Liver (tissue), 3 donors: Measurements from ENCODE around the gene CELF4.

ENCODE experiments used
- EGR1 ChIP-seq, 2 donors: IDR thresholded peaks; 2 replicates each; pipeline ENCODE4 v1.6.1; 2016 to 2018; ENCODE audit warnings: antibody characterized with exemption in 2 of 2, low read depth in 2 of 2
- SP1 ChIP-seq: IDR thresholded peaks from 2 replicates; pipeline ENCODE4 v1.6.1; 2018; ENCODE audit warnings: antibody characterized with exemption, mild to moderate bottlenecking
- TF ChIP-seq, protein P1 (sequence below): fragments of 150-350 bp; IDR thresholded peaks from 2 replicates; pipeline ENCODE4 v1.5.1; 2017; ENCODE audit warnings: improper control_type of control experiment, low read depth, low read length; ENCODE audit not compliant: missing input control
- donor health status: healthy.
- donor health status: healthy.

DNA sequence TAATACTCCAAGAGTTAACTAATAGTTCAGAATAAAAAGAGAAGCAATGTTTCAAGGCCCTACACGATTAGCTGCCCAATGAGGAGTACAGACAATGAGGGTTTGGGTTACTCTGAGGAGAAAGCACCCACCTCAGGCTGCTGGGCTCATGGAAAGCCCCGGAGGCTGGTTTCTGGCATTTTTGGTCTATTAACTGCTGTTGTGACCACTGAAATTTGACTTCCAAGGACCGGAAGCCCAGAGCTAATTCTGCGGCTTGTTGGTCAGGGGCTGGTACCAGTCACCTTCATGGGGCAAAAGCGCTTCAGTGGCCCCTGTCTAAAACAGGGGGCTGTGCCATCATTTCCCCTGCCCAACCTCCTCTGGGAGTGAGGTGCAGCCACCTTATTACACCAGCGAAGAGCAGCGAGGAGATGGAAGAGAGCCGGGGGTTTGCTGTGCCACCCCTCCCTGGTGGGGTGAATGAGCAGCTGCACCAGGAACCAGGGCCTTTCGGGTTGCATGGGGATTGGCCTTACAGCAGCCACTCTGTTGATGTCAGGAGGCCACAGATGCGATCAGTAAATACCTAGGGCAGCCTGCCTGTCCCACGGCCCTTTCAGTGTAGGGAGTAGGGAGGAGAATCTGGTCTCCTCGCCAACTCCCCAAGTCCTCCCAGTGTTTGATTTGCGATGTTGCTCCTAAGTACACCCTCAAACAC is 131.3 kb downstream of the CELF4 start:
- TF ChIP-seq SP1 (no peak), EGR1 (IDR thresholded peaks at IDR 0.05; ENCODE audit: low read depth in 2 of 2) (no peak)
- TF ChIP-seq, protein P1, sequence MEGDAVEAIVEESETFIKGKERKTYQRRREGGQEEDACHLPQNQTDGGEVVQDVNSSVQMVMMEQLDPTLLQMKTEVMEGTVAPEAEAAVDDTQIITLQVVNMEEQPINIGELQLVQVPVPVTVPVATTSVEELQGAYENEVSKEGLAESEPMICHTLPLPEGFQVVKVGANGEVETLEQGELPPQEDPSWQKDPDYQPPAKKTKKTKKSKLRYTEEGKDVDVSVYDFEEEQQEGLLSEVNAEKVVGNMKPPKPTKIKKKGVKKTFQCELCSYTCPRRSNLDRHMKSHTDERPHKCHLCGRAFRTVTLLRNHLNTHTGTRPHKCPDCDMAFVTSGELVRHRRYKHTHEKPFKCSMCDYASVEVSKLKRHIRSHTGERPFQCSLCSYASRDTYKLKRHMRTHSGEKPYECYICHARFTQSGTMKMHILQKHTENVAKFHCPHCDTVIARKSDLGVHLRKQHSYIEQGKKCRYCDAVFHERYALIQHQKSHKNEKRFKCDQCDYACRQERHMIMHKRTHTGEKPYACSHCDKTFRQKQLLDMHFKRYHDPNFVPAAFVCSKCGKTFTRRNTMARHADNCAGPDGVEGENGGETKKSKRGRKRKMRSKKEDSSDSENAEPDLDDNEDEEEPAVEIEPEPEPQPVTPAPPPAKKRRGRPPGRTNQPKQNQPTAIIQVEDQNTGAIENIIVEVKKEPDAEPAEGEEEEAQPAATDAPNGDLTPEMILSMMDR = no peak
